SU-DHL-6 (cell line): ENCODE results near the gene ABLIM1.

ENCODE experiments used
- CTCF ChIP-seq: fragments of 200-600 bp; sonication (generic); IDR thresholded peaks from one replicate; pipeline ENCODE4 v1.5.1; 2017; ENCODE audit warnings: antibody characterized with exemption, mild to moderate bottlenecking, low read length, moderate library complexity; ENCODE audit not compliant: insufficient read depth, poor library complexity, severe bottlenecking
- EZH2phosphoT487 ChIP-seq: fragments of 200-600 bp; sonication (generic), shearing (Covaris generic); conservative IDR thresholded peaks from 2 replicates; pipeline ENCODE4 v1.6.1; 2018; ENCODE audit warnings: mild to moderate bottlenecking, antibody characterized with exemption, low read length, moderate library complexity, mixed read lengths

GRCh38 chr10:114513381-114513792, 144.7 kb downstream of the ABLIM1 start:
- no peak for TF ChIP-seq CTCF
- no peak for TF ChIP-seq EZH2phosphoT487
